NCI-H187 treated with DMSO at 0.1 percent for 48 hours (cell line): Measurements from ENCODE around the gene SLC28A1.

ENCODE experiments used
- DNase-seq: peaks from one replicate; lab custom pipeline; 2025; lab: John Stamatoyannopoulos, UW

The SLC28A1 gene

GRCh38 chr15:84886211-84886983 lies 1.9 kb downstream of the SLC28A1 start:
- no peak for DNase-seq

GRCh38 chr15:84886984-84887299 lies 2.5 kb downstream of the SLC28A1 start:
- DNase-seq = no peak

- no peak for DNase-seq
Observed at GRCh38 chr15:84887938-84888337, 3.5 kb downstream of the SLC28A1 start.

GRCh38 chr15:84888639-84889038 lies 4.2 kb downstream of the SLC28A1 start:
- DNase-seq = no peak

GRCh38 chr15:84889313-84889990 lies 5.0 kb downstream of the SLC28A1 start:
- DNase-seq = no peak

- no peak for DNase-seq
Observed at GRCh38 chr15:84889991-84890669, 5.7 kb downstream of the SLC28A1 start.

GRCh38 chr15:84890670-84891162 lies 6.3 kb downstream of the SLC28A1 start:
- no peak for DNase-seq

GRCh38 chr15:84891339-84891738 lies 6.9 kb downstream of the SLC28A1 start:
- no peak for DNase-seq

GRCh38 chr15:84892786-84893307 lies 8.4 kb downstream of the SLC28A1 start:
- no peak for DNase-seq

GRCh38 chr15:84893607-84894006 lies 9.1 kb downstream of the SLC28A1 start:
- DNase-seq = no peak

- DNase-seq = no peak
Observed at GRCh38 chr15:84894736-84895425, 10.4 kb downstream of the SLC28A1 start.

- DNase-seq = no peak
Observed at GRCh38 chr15:84898761-84899160, 14.3 kb downstream of the SLC28A1 start.

GRCh38 chr15:84899750-84900149 lies 15.3 kb downstream of the SLC28A1 start:
- no peak for DNase-seq

- DNase-seq = no peak
Observed at GRCh38 chr15:84901540-84901939, 17.1 kb downstream of the SLC28A1 start.

GRCh38 chr15:84903751-84904150 lies 19.3 kb downstream of the SLC28A1 start:
- no peak for DNase-seq

GRCh38 chr15:84904419-84904818 lies 20.0 kb downstream of the SLC28A1 start:
- no peak for DNase-seq

- no peak for DNase-seq
Observed at GRCh38 chr15:84905016-84905916, 20.8 kb downstream of the SLC28A1 start.

- no peak for DNase-seq
Observed at GRCh38 chr15:84907731-84908130, 23.3 kb downstream of the SLC28A1 start.

GRCh38 chr15:84908564-84908963 lies 24.1 kb downstream of the SLC28A1 start:
- no peak for DNase-seq

- DNase-seq = no peak
Observed at GRCh38 chr15:84909029-84909428, 24.6 kb downstream of the SLC28A1 start.

- DNase-seq = no peak
Observed at GRCh38 chr15:84909782-84910181, 25.3 kb downstream of the SLC28A1 start.
